HG02840 (cell line): Measurements from ENCODE around the gene FASN.

Source experiments
- ATAC-seq: cut with Tn5 transposase; IDR thresholded peaks from one replicate; pipeline ENCODE4 v1.9.1; 2021; ENCODE audit warnings: mild to moderate bottlenecking, moderate library complexity, moderate number of reproducible peaks; ENCODE audit not compliant: unreplicated experiment, low FRiP score

FASN gene

DNA sequence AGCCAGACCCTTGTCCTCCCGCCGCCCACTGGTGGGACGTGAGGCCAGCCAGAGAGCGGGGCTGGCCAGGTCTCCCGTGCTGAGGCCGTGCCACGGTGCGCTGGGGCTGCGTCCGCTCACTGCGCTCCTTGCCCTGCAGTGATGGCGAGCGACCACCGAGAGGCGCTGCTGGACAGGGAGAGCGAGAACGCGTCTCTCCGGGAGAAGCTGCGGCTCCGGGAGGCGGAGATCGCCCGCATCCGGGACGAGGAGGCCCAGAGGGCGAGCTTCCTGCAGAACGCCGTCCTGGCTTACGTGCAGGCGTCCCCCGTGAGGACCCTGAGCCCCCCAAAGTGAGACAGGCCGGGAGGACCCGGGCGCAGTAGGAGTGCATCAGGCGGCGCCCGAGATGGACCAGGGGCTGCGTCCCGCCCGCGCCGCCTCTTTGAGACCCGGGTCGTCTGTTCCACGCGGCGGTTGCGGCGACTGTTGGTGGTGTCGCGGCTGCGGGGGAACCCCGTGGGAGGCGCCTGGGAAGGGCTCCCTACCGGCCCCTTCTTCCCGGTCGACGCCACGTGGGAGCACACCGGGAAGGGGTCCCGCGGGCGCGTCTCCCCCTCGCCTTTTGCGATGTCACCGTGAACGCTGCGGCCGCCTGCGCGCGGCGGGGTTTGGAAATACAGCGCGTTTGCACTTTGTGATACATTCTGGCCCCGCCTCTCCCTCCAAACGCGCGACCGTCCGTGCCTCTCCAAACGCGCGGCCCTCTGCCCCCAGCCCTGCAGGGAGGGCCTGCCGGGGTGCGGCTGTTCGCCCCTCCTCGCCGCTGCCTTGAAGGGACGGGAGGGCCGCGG lies 67.3 kb downstream of the FASN start:
- ATAC-seq = no peak

DNA sequence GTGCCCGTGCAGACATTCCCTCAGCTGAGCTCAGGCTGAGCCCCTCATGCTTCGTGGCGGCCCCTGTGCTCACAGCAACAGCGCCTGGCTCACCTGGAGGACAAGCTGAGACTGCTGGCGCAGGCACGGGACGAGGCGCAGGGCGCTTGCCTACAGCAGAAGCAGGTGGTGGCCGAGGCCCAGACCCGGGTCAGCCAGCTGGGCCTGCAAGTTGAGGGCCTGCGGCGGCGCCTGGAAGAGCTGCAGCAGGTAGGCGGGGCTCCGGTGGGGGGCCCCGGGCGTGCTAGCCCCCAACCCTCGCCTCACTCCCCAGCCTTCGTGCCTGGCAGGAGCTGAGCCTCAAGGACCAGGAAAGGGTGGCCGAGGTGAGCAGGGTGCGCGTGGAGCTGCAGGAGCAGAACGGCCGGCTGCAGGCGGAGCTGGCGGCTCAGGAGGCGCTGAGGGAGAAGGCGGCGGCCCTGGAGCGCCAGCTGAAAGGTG lies 68.0 kb downstream of the FASN start:
- ATAC-seq = no peak

DNA sequence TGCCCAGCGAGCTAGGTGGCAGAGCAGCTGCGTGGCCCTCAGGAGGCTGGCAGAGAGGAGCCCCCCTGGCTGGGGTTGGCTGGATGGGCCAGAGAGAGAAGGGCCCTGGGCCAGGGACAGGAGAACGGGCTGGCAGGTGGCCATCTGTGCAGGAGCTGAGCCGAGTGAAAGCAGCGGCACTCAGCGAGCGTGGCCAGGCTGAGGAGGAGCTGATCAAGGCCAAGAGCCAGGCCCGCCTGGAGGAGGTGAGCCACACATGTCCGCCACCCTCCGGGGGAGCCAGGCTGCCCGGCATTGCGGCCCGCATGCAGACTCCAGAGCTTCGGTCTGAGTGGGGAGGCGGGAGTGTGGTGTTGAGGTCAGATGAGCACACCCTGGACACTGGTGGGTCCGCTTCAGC lies 68.6 kb downstream of the FASN start:
- no peak for ATAC-seq

DNA sequence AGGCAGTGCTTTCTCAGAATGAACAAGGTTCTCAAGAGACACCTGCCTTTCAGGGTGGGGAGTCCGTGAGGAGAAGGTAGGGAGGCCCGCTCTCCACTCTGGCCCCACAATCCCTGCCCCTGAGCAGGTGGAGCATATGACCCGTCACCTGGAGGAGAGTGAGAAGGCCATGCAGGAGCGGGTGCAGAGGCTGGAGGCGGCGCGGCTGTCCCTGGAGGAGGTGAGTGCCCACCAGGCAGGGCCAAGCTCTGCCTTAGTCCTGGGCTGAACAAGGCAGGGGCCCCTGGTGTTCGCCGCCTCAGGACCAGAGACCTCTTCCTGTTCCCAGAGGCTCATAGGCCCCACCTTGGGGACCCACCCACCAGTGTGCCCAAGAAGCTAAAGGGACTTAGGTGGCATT lies 69.1 kb downstream of the FASN start:
- ATAC-seq = no peak
